Measurements from ENCODE around the gene RAD9A.

RAD9A gene

DNA sequence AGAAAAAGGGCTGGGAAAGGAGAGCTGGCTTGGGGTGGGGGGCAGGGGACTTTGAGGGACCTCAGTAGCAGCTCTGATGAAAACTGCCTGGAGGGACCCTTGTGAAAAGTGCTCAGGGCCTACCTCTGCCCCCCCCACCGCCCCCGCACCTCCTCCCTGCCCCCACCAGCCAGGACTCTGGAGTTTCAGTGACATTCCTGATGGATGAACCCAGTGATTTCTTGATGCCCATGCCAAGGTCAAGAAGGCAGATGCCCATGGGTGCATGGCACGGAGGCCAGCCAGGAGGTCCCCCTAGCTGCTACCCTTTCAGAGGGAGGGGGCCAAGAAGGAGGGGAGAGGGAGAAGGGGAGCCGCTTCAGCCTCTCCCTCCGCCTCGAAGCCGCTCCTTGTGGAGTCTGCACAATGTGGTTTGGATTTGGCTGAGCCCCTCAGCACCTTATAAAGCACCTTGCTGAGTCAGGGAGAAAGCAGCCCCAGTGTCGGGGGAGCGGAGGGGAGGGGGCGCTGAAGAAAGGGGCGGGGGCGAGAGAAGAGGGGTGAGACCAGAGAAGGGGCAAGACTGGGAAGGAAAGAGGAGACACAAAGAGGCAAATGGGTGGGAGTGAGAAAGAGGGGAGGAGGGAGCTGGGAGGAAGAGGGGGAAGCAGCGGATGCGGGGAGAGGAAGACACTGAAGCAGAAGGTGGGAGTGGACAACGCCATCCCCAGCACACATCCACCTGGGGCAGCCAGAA is 16.3 kb upstream of the RAD9A start:
- DNase-seq, result no peak

DNA sequence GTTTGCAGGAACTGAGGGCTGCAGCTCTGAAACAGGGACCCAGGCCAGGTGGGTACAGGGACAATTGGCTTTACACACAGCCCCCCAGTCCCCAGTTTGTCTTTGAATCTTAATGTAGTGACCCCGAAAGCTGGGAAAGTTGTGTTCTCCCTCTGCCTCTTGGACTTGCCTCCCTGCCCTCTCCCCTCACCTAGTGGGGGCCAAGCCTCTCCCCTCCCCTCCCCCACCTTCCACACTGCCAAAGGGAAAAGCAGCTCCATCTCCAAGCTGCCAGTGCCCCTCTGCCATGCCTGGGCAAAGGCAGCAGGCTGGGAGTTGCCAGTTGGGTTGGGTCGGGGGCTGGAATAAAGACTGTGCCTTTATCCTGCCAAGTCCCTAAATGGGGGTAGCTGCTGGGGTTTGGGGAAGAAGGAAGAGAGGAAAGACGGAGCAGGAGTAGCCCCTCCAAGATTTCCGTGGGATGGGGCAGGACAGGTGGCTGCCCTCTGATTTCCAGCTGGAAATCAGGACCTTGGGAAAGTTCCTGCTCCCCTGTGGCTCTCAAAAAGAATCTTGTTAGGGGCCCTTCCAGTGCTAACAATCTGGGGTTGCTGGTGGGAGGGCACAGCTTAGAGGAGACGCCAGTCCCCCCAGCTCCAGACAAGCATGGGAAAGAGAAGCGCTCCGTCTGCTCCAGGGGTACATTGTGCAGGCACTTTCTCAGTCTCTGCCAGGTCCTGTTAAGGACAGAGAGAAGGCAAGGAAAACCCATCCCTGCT is 15.5 kb upstream of the RAD9A start:
- DNase-seq, result no peak

DNA sequence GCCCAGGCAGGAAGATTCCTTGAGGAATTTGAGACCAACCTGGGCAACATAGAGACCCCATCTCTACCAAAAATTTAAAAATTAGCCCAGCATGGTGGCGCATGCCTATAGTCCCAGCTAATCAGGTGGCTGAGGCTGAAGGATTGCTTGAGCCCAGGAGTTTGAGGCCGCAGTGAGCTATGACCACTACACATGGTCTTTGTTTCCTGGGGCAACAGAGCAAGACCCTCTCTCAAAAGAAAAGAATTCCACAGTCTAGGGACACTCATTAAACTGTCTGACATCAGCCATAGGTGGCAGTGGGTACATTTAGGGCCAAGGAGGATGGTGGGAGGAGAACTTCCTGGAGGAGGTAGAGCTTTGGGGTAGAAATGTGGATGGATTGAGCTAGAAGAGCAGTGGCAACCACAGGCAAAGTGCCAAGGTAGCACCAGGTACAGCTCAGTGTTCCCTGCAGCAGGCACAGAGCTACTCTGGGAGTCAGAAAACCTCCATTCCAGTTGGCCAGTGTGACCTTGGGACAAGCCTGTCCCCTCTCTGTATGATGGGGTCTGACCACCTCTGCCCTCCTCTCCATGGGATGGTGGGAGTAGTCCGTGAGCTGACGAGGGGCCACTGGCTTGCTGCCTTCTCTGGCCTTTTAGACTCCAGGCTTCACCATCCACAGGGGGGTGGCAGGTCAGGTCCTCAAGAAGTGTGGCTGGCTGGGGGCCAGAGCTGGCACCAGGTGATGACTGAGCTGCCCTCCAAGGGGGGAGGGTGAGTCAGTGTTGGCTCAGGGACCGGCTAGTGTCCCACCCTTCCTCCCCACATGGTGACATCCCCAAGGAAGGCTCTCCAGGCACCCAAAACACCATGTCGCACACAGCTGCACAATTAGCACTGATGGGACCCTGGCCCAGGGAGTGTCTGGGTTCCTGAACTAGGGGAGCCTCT is 14.6 kb upstream of the RAD9A start:
- no peak for DNase-seq

DNA sequence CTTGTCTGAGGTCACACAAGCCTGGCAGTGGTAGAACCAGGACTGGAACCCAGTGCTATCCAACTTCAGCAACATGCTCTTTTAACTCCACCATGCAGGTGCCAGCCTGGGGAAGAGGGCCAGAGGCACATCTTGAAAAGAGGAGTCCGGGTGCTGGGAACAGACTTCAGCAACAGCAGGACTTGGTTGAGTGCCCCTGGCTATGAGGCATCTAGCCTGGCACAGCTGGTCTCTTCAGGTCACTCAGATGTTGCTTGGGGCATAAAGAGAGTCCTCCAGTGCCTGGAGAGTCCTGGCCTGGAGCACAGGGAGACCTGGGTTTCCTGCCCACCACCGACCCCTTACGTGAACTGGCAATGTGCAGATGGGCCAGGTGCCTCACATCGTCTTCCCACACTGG is 13.2 kb upstream of the RAD9A start:
- DNase-seq, result no peak

DNA sequence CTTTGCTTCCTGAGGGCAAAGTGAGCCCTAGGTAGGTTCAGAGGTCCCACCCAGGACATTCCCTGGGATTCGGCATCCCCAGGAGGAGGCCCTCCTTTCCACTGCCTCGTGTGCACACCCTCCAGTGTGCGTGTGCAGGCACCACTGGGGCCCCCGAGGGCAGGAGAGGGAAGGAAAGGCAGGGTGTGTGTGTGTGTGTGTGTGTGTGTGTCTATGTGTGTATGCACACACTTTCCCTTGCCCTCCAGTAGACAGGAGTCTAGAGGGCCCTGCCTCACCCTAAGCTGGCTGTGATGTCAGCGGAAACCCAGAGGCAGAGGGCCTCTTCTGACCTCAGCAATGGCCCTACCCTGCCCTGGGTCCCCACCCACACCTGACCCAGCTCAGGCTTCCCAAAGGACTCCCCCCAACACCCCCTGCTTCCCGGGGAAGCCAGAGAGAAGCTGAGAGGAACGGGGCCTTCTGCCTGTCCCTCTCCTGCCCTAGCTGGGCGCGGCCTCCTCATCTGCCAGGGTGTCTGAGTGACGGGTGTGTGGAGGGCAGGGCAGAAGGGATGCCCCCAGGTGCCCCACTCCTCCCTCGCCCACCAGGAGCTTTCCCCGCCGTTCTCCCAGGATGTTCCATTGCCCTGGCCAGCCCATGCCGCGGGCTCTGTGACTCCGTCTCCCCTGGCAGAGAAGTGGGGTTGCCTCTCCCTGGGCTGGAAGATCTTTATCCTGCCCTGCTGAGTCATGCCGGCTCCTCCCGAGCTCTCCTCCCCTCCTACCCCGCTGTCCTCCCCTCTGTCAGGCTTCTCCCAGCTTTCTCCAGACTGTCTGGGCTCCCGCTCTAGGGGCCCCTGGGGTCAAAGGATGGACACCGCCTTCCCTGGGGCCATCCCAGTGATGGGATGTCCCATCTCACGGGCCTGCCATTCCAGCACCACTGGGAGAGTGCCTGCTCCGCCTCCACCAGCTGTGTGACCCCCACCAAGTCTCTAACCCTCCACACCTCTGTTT is 12.4 kb upstream of the RAD9A start:
- no peak for DNase-seq

DNA sequence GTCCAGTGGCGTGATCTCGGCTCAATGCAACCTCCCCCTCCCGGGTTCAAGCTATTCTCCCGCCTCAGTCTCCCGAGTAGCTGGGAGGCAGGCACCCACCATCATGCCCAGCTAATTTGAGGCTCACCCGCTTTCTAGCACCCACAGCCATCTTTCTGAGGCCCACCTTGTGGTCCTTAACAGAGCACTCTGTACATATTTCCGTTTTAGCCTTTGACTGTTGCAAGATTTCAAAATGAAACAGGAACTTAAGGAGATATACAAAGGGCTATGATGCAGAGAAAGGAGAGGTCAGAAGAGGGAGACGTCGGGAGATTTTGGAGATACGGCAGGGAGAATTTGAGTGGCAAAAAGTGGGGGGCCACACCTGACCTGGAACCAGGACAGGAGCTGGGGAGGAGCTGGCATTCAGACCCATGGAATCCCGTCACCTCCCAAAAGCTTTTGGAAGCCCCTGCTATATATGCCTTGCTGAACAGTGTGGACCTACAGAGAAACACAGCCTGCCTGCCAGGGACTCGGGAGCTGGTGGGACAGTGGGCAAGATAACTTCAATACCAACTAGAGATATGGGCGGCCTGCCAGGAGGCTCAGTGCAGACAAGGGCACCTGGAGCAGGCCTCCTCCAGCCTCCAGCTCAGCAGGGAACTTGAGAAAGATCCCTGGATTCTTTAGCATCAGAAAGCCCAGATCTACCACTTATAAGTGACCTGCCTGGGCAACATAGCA is 10.4 kb upstream of the RAD9A start:
- DNase-seq, result no peak

GRCh38 chr11:67382276-67383136 is 9.3 kb upstream of the RAD9A start:
- DNase-seq, result peak; percentile 58

DNA sequence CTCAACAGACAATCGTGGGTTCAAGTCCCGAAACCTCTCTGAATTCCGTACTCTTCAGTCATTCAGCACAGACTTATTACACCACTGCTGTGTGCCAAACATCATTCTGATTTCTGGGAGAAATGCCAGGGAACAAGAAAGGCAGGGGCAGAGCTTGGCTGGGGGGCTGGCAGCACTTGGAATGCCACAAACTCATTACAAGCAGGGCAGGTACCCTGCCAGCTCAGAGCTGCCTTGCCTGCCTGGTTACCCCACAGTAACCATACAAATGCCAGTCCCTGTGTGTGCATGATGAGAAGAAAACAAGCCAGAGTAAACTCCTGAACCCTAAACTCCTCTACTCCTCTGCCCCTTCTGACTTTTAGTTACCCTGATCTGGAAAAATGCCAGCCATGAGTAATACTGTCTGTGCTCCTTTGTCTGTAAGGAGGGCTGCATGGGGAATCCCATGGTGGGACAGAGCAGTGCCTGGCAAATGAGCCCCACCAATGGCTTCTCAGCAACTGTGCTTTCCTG is 6.9 kb upstream of the RAD9A start:
- peak; percentile 38 for DNase-seq

DNA sequence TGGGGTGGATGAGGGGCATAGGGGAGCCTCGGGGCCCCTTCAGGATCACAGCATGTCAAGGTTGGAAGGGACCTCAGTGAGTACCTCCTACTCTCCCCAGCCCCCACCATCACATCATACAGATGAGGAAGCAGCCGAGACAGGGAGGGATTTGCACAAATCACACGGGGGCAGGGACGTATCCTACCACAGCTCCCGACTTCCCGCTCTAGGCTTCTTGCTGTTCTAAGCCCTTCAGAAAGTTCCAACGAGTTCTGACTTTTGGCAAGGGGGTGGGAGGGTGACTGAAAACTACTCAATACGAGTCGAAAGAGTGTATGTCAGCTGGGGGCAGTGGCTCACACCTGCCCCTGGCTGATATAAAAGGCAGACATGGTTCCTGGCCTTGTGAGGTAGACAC is 4.7 kb upstream of the RAD9A start:
- no peak for DNase-seq

- DNase-seq, result no peak
These were observed 4.3 kb upstream of the RAD9A start for GRCh38 chr11:67387518-67387917.

DNA sequence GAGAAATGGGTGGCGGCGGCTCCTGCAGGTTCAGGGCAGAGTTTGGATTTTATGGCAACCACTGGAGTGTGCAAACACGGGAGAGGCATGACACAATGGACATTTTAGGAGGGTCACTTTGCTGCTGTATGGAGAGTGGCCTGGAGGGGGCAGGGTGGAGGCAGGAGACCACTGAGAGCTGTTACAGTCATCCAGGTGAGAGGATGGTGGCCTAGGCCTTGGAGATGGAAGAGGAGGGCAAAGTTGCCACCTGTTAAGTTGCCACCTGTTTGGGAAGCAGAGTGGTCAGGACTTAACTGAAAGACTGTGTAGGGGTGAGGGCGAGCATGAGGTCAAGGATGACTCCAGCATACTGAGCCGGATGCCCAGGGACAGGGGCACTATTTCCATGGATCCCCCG is 2.3 kb upstream of the RAD9A start:
- DNase-seq, result peak; percentile 65

DNA sequence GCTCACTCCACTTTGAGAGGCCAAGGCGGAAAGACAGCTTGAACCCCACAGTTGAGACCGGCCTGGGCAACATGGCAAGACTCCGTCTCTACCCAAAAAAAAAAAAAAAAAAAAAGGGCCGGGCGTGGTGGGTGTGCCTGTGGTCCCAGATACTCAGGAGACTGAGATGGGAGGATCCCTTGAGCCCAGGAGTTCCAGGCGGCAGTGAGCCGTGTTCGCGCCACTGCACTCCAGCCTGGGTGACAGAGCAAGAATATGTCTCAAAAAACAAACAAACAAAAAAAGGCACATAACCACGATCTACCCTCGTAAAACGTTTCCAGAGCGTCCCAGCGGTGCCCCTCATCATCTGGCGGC is 861 bp upstream of the RAD9A start:
- DNase-seq, result no peak

- DNase-seq, result no peak
These were observed 463 bp downstream of the RAD9A start for GRCh38 chr11:67392183-67392715.

- no peak for DNase-seq
These were observed 1.7 kb downstream of the RAD9A start for GRCh38 chr11:67393437-67393836.

- no peak for DNase-seq
These were observed 2.2 kb downstream of the RAD9A start for GRCh38 chr11:67393990-67394389.

DNA sequence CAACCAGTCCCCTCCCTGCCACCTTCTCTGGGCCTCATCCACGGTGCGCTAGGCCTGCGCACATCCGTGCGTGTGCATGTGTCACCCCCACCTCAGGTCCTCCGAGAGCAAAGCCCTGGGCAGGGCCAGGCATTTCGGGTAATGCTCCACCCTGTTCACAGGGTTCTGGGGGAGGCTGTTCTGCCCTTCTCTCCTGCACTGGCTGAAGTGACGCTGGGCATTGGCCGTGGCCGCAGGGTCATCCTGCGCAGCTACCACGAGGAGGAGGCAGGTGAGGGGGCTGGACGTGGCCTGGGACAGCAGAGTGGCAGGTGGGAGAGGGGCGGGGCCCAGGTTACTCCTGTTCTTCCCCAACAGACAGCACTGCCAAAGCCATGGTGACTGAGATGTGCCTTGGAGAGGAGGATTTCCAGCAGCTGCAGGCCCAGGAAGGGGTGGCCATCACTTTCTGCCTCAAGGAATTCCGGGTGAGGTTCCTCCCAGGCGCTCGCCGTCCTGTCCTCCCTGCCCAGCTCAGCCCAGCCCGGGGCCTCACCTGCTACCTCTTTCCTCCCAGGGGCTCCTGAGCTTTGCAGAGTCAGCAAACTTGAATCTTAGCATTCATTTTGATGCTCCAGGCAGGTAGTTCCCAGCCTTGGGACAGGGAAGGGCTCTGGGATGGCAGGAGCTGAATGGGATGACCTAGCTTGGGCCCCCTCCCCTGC is 3.9 kb downstream of the RAD9A start:
- DNase-seq, result no peak

DNA sequence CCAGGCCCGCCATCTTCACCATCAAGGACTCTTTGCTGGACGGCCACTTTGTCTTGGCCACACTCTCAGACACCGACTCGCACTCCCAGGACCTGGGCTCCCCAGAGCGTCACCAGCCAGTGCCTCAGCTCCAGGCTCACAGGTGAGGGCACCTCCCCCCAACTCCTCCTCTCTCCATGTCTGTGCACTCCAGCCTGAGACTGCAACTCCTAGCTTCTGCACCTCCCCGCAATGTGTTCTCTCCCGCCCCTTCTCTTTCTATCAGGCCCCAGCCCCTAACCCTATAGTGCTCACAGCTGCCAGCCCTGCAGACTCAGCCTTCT is 4.4 kb downstream of the RAD9A start:
- DNase-seq, result no peak

DNA sequence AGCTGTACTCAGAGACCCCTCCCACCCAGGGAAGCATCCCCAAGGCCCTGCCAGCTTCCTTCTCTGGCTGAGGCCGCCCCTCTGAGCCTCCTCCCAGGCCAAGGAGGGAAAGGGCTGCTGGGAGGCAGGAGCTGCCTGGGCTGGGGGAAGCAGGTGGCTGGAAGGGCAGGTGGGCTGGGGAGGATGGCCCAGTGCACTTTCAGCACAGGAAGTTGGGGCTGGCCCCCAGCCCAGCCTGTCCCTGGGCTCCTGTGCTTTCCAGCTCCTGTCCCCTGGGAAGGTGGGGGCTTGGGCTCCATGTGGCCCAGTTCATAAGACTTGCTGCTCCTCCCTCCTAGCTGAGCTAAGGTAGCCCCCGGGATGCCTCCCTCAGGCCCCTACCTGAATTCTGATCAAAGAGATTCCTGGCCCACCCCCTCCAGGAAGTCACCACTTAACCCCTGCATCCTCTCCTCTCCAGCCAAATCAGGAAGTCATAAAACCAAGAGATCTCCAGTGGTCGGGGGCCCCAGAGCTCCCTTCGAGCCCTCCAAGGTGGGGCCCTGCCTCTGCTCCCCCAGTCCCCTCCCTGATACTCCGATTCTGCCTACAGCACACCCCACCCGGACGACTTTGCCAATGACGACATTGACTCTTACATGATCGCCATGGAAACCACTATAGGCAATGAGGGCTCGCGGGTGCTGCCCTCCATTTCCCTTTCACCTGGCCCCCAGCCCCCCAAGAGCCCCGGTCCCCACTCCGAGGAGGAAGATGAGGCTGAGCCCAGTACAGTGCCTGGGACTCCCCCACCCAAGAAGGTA is 5.0 kb downstream of the RAD9A start:
- no peak for DNase-seq

DNA sequence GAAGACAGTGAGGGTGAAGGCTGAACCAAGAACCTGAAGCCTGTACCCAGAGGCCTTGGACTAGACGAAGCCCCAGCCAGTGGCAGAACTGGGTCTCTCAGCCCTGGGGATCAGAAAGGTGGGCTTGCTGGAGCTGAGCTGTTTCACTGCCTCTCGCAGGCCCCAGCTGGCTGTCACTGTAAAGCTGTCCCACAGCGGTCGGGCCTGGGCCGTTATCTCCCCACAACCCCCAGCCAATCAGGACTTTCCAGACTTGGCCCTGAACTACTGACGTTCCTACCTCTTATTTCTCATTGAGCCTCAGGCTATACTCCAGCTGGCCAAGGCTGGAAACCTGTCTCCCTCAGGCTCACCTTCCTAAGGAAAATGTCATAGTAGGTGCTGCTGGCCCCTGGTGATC is 5.8 kb downstream of the RAD9A start:
- no peak for DNase-seq
